ENCODE measurements around the gene SCN10A. TPM values are rescaled to one million over a fixed set of nuclear protein-coding genes. Genes with fewer than 3 reads are reported as not detected.
A peak's percentile ranks its signal among the peaks of the same experiment; 100 is the strongest.

Gene SCN10A
- polyA plus RNA-seq (2013, experiment 1 of 2), result not detected
- polyA plus RNA-seq (2013, experiment 2 of 2), result not detected

DNA sequence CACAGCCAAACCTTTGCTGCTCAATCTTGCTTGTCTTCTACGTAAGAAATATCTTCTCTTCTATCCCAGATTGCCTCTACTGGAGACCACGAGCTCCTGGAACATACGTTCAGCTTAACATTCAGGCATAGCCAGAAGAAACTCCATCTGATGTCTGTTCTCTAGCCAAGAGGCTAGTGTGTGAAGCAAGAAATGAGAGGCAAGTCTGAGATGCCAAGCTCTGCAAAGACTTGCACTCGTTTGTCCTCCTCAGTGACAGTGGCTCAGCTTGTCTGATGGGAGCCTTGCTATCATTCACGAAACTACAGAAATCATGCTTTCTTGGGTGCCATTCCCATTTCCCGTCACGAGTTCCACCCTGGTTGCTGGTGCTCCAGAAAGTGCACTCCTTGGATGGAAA lies at the start of gene SCN10A:
Gene SCN10A, minus strand, starts transcription at position 192 of the 400 bp plus-strand sequence. CDS start 22,207 bp downstream, outside the sequence.
- Histone ChIP-seq H3K27ac (ENCODE audit: low read depth, low read length) (no peak within 1 kb of the TSS), H3K4me3 (ENCODE audit: low read length) (no peak within 1 kb of the TSS), H3K9ac (ENCODE audit: low read depth, low read length) (no peak within 1 kb of the TSS), H3K9me3 (ENCODE audit: insufficient read depth, low read depth, low read length) (no peaks in the 10 kb centered on the region), H3K36me3 (ENCODE audit: insufficient read depth, low read length) (no peaks in the 10 kb centered on the region), H3K27me3 (ENCODE audit: insufficient read depth, low read length) (no peaks in the 10 kb centered on the region), H3K4me1 (ENCODE audit: insufficient read depth, low read length) (no peaks in the 10 kb centered on the region; the same call in 1 of the 2 replicates)
- WGBS, result 91% methylated on average over 7 of the region's 7 CpGs

- no peak overlapping the region for H3K27ac ChIP-seq (ENCODE audit: low read depth, low read length)
- H3K4me3 ChIP-seq (ENCODE audit: low read length), result no peak overlapping the region
- no peaks in the 10 kb centered on the region for H3K27me3 ChIP-seq (ENCODE audit: insufficient read depth, low read length)
- H3K9ac ChIP-seq (ENCODE audit: low read depth, low read length), result no peak overlapping the region
- no peaks in the 10 kb centered on the region for H3K36me3 ChIP-seq (ENCODE audit: insufficient read depth, low read length)
- no peaks in the 10 kb centered on the region for H3K4me1 ChIP-seq (ENCODE audit: insufficient read depth, low read length)
- no peaks in the 10 kb centered on the region for H3K9me3 ChIP-seq (ENCODE audit: insufficient read depth, low read depth, low read length)
These were observed 37.0 kb upstream of the SCN10A start for GRCh38 chr3:38853011-38853410.

DNA sequence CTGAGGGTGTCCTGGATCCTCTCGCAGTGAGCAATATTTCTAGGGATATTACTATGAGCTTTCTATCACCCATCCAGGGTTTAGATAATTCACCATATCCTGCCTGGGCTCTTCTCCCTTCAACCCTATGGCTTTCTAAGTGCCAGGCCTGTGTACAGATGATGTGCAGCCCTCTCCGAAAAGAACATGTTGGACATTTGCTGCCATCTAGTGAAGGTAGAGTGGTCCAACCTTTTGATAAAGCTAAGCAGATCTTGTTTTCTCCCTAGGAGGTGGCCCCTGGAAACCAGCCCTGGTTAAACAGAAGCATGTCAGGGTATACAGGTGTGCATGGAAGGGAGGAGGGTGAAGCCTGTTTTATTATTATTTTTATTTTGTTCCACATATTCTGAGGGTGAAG lies 27.9 kb upstream of the SCN10A start:
- Histone ChIP-seq H3K4me1 (ENCODE audit: insufficient read depth, low read length) (no peaks in the 10 kb centered on the region), H3K9me3 (ENCODE audit: insufficient read depth, low read depth, low read length) (no peaks in the 10 kb centered on the region), H3K4me3 (ENCODE audit: low read length) (no peak overlapping the region), H3K9ac (ENCODE audit: low read depth, low read length) (no peak overlapping the region), H3K36me3 (ENCODE audit: insufficient read depth, low read length) (no peaks in the 10 kb centered on the region), H3K27ac (ENCODE audit: low read depth, low read length) (no peak overlapping the region), H3K27me3 (ENCODE audit: insufficient read depth, low read length) (no peaks in the 10 kb centered on the region)
- 74% methylated on average over 2 of the region's 2 CpGs for WGBS

DNA sequence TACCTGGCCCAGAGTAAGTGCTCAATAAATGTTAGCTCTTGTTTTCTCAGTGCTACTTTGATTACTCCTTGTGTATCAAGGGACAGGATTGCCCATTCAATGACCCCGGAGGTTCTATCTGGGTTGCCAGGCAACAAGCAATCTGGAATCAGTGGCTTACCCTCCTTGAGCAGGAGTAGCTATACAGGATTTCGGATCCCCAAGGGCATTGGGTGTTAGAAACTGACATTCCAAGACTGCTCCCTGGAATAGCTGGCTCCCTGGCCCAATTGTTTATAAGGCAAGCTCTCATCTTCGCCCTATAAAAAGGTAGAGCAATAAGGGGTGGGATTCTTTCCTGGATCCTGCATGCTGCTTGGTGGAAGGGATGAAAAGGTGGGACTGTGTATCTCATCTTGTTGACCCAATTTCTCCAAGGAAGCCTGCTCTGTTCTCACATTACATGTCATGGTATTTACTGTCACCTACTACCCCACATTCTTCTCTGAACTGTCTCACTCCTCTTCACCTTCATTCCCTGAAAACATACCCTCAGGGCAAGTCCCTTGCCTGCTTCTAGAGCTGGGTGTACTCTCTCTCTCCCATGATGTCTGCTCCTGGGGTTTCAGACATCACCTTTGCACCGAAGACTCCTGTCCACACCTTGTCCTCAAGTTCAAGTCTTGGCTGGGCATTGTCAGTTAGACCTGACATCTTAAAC lies 26.4 kb upstream of the SCN10A start:
- Histone ChIP-seq H3K27me3 (ENCODE audit: insufficient read depth, low read length) (no peaks in the 10 kb centered on the region), H3K4me1 (ENCODE audit: insufficient read depth, low read length) (no peaks in the 10 kb centered on the region), H3K9me3 (ENCODE audit: insufficient read depth, low read depth, low read length) (no peaks in the 10 kb centered on the region), H3K27ac (ENCODE audit: low read depth, low read length) (no peak overlapping the region), H3K4me3 (ENCODE audit: low read length) (no peak overlapping the region), H3K9ac (ENCODE audit: low read depth, low read length) (no peak overlapping the region), H3K36me3 (ENCODE audit: insufficient read depth, low read length) (no peaks in the 10 kb centered on the region)
- 90% methylated on average over 4 of the region's 4 CpGs for WGBS

GRCh38 chr3:38840987-38841386 lies 25.0 kb upstream of the SCN10A start:
- Histone ChIP-seq H3K9ac (ENCODE audit: low read depth, low read length) (no peak overlapping the region), H3K9me3 (ENCODE audit: insufficient read depth, low read depth, low read length) (no peaks in the 10 kb centered on the region), H3K27ac (ENCODE audit: low read depth, low read length) (no peak overlapping the region), H3K27me3 (ENCODE audit: insufficient read depth, low read length) (no peaks in the 10 kb centered on the region), H3K4me1 (ENCODE audit: insufficient read depth, low read length) (peaks cover 11% of the 10 kb centered on the region; the same call in 1 of the 2 replicates), H3K36me3 (ENCODE audit: insufficient read depth, low read length) (no peaks in the 10 kb centered on the region), H3K4me3 (ENCODE audit: low read length) (no peak overlapping the region)
- 81% methylated on average over 2 of the region's 2 CpGs for WGBS

- WGBS, result 88% methylated on average over 4 of the region's 4 CpGs
- Histone ChIP-seq H3K9me3 (ENCODE audit: insufficient read depth, low read depth, low read length) (no peaks in the 10 kb centered on the region), H3K4me1 (ENCODE audit: insufficient read depth, low read length) (peaks cover 27% of the 10 kb centered on the region), H3K4me3 (ENCODE audit: low read length) (no peak overlapping the region), H3K9ac (ENCODE audit: low read depth, low read length) (no peak overlapping the region), H3K36me3 (ENCODE audit: insufficient read depth, low read length) (no peaks in the 10 kb centered on the region), H3K27me3 (ENCODE audit: insufficient read depth, low read length) (no peaks in the 10 kb centered on the region), H3K27ac (ENCODE audit: low read depth, low read length) (no peak overlapping the region)
These were observed 21.3 kb upstream of the SCN10A start for GRCh38 chr3:38837358-38837757.

GRCh38 chr3:38836561-38836960 lies 20.5 kb upstream of the SCN10A start:
- no peak overlapping the region for H3K4me3 ChIP-seq (ENCODE audit: low read length)
- WGBS, result 88% methylated on average over 5 of the region's 5 CpGs
- H3K4me1 ChIP-seq (ENCODE audit: insufficient read depth, low read length), result peaks cover 27% of the 10 kb centered on the region

GRCh38 chr3:38835939-38836338 lies 19.9 kb upstream of the SCN10A start:
- Histone ChIP-seq H3K27me3 (ENCODE audit: insufficient read depth, low read length) (no peaks in the 10 kb centered on the region), H3K4me1 (ENCODE audit: insufficient read depth, low read length) (peaks cover 27% of the 10 kb centered on the region), H3K27ac (ENCODE audit: low read depth, low read length) (no peak overlapping the region), H3K36me3 (ENCODE audit: insufficient read depth, low read length) (no peaks in the 10 kb centered on the region), H3K4me3 (ENCODE audit: low read length) (no peak overlapping the region), H3K9me3 (ENCODE audit: insufficient read depth, low read depth, low read length) (no peaks in the 10 kb centered on the region), H3K9ac (ENCODE audit: low read depth, low read length) (no peak overlapping the region)
- WGBS, result 93% methylated on average over 3 of the region's 3 CpGs

More at GRCh38 chr3:38836561-38836960, 20.5 kb upstream of the SCN10A start:
- Histone ChIP-seq H3K9ac (ENCODE audit: low read depth, low read length) (no peak overlapping the region), H3K36me3 (ENCODE audit: insufficient read depth, low read length) (no peaks in the 10 kb centered on the region), H3K27me3 (ENCODE audit: insufficient read depth, low read length) (no peaks in the 10 kb centered on the region), H3K9me3 (ENCODE audit: insufficient read depth, low read depth, low read length) (no peaks in the 10 kb centered on the region), H3K27ac (ENCODE audit: low read depth, low read length) (no peak overlapping the region)

DNA sequence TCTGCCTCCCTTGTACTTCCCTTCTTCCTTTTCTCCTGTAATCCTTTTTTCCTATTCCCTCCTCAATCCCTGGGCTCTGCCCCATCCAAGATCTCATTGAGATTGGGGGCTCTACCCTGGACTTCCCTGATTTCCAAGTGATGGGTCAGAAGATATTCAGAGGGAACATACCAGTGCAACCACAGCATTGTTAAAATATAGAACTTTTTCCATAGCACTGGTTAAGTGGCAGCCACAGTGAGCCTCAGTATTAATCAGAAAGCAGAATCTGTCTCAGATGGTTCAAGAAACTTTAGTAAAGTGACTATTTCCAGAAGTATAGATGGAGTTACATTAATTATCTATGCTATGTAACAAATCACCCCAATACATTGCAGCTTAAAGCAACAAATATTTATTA lies 18.7 kb upstream of the SCN10A start:
- H3K27me3 ChIP-seq (ENCODE audit: insufficient read depth, low read length), result no peaks in the 10 kb centered on the region

DNA sequence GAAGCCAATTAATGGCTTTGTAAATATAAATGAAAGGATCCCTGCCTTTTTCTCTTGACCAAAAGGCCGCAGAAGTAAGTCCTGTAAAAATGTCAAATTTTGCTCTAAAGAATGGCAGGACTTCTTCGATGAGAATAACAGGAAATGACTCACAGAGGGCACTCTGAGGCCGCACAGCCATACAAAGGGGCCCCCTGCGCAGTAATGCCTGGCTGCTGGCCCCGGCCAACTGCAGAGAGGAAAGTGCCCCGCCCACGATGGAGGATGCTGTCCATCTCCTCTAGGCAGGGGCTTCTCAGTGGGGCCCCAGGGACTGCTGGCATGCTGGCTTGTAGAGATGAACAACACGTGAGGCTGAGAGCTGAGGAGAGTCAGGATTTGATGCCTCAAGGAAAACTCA lies 18.1 kb upstream of the SCN10A start:
- Histone ChIP-seq H3K27ac (ENCODE audit: low read depth, low read length) (peak overlapping the region; percentile 72; the same call in 1 of the 2 replicates), H3K27me3 (ENCODE audit: insufficient read depth, low read length) (no peaks in the 10 kb centered on the region), H3K36me3 (ENCODE audit: insufficient read depth, low read length) (no peaks in the 10 kb centered on the region), H3K4me3 (ENCODE audit: low read length) (no peak overlapping the region), H3K9ac (ENCODE audit: low read depth, low read length) (no peak overlapping the region), H3K4me1 (ENCODE audit: insufficient read depth, low read length) (peaks cover 30% of the 10 kb centered on the region), H3K9me3 (ENCODE audit: insufficient read depth, low read depth, low read length) (no peaks in the 10 kb centered on the region)
- 15% methylated on average over 8 of the region's 8 CpGs for WGBS

More for the DNA sequence above, 18.7 kb upstream of the SCN10A start:
- Histone ChIP-seq H3K9me3 (ENCODE audit: insufficient read depth, low read depth, low read length) (no peaks in the 10 kb centered on the region), H3K36me3 (ENCODE audit: insufficient read depth, low read length) (no peaks in the 10 kb centered on the region), H3K27ac (ENCODE audit: low read depth, low read length) (no peak overlapping the region), H3K4me3 (ENCODE audit: low read length) (no peak overlapping the region), H3K9ac (ENCODE audit: low read depth, low read length) (no peak overlapping the region; the same call in 1 of the 2 replicates), H3K4me1 (ENCODE audit: insufficient read depth, low read length) (peaks cover 27% of the 10 kb centered on the region)

- Histone ChIP-seq H3K27ac (ENCODE audit: low read depth, low read length) (no peak overlapping the region), H3K4me3 (ENCODE audit: low read length) (no peak overlapping the region), H3K9ac (ENCODE audit: low read depth, low read length) (no peak overlapping the region), H3K4me1 (ENCODE audit: insufficient read depth, low read length) (peaks cover 6% of the 10 kb centered on the region; the same call in 1 of the 2 replicates), H3K9me3 (ENCODE audit: insufficient read depth, low read depth, low read length) (no peaks in the 10 kb centered on the region), H3K27me3 (ENCODE audit: insufficient read depth, low read length) (no peaks in the 10 kb centered on the region), H3K36me3 (ENCODE audit: insufficient read depth, low read length) (no peaks in the 10 kb centered on the region)
- WGBS, result 79% methylated on average over 6 of the region's 6 CpGs
These were observed 13.4 kb upstream of the SCN10A start for GRCh38 chr3:38829404-38829803.
